Measurements from ENCODE around the gene NR2F1.

Gene NR2F1

DNA sequence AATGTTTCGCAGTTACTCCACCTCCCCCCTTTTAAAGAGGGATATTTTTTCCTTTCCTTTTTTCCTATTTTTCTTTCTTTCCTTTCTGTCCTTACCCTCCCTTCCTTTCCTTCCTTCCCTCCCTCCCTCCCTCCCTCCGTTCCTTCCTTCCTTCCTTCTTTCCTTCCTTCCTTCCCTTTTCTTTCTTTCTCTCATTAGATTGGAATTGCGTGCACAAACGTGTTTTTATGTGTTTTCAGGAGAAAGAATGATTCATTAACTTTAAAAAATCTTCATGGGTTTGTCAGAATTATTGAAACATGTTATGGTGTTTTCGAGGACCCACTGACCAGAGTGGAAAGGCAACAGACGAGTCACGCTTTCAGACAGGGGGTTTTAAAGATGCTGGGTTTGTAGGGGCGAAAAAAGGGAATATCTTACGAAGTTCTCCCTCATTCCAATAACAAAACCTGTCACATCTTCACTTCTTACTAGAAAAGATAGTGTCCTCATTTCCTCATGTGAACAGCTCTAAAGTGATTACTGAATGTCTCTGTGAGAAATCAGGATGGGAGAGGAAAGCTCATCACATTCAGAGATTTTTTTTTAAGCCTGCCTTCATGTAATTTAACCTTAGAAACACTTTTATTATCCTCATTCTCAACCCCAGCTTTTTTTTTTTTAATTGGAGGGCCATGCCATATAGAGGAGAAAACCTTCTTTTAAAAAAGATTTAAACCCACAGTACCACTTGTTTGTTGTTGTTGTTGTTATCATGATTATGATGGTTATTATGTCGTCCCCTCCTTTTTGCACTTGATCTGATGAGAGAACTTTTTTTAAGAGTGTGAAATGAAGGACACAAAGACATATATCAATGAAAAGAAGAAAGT, 21.9 kb downstream of the NR2F1 start:
- no peak for DNase-seq

DNA sequence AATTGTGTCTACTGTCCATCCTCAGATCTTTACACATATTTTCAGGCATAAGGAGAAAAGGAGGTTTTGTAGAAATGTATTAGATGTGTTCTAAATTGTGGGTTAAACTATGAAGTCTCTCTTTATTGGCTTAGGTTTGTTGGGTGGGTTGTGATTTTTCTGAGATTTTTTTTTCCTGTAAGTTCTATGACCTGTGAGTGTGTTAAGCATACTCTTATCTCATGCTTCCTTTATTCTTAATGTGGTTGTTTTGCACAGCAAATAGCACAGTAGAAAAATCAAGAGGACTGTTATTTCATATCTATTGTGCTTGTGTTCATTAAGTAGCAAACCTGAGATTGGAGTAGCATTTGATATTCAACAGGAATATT, 23.3 kb downstream of the NR2F1 start:
- DNase-seq: no peak

- no peak for DNase-seq
Observed at GRCh38 chr5:93607367-93608258, 24.6 kb downstream of the NR2F1 start.

DNA sequence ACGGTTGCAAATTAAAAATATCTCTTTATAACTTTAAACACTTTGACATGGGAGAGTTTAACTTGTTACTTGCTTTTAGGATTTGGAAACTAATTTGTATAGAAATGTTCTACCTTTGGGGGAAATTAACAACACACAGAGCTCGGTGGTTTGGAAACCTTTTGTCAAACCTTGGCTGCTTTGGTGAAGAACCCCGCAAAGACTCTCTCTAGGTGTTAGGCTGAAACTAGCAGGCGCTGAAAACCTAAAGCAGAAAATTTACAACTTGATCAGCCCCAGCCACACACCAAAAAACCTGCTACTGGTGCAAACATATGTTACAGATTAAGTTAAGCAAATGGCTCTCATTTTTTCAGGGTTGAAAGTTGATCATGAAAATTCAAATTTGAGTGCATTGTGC, 25.8 kb downstream of the NR2F1 start:
- no peak for DNase-seq

DNA sequence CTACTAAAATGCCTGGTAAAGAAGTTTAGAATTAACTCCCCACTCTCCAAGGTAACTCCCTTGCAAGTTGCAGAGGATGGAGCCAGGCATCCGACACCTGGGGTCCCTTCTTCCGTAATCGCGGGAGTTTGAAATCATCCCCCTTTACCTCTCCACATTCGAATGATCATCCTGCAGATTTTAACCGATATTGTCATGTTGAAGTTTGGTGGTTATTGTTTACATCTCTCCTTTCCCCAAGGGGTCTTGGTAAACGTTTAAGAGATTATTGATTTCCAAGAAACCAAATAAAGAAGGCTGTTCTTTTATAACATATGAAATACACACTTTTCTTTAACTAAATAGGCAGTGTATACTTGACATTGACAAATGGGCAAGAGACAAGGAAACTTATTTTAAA, 26.7 kb downstream of the NR2F1 start:
- no peak for DNase-seq

DNA sequence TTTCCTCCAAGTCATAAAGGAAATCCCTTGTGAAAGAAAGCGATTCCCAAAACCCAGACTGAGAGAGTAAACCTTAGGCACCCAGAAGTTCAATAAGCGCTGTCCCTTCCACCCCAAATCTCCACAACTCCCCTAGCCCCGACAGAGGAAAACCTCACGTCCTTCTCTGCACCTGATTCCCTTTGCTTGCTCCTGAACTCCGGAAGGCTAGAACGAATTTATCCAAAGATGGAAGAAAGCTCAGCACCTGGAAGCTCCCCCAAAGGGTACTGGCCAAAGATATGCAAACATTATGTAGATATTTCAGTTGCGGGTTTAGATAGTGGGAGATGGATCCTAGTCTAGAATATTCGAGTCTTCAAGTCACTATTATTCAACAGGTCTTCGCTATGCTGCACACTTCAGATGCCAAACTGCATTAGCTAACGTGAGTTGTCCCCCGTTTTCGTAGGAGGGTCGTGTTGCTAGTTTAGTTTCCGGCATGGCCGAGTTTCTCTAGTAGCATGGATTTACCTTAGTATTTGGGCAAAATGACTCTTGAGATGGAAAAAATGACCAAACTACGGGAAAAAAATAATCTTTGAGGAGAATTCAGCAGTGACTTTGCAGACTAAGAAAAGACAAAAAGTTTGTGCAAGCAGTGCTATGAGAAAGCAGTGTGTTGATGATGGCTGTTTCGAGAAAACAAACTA, 27.7 kb downstream of the NR2F1 start:
- no peak for DNase-seq

- DNase-seq: no peak
Observed at GRCh38 chr5:93611273-93611975, 28.4 kb downstream of the NR2F1 start.

DNA sequence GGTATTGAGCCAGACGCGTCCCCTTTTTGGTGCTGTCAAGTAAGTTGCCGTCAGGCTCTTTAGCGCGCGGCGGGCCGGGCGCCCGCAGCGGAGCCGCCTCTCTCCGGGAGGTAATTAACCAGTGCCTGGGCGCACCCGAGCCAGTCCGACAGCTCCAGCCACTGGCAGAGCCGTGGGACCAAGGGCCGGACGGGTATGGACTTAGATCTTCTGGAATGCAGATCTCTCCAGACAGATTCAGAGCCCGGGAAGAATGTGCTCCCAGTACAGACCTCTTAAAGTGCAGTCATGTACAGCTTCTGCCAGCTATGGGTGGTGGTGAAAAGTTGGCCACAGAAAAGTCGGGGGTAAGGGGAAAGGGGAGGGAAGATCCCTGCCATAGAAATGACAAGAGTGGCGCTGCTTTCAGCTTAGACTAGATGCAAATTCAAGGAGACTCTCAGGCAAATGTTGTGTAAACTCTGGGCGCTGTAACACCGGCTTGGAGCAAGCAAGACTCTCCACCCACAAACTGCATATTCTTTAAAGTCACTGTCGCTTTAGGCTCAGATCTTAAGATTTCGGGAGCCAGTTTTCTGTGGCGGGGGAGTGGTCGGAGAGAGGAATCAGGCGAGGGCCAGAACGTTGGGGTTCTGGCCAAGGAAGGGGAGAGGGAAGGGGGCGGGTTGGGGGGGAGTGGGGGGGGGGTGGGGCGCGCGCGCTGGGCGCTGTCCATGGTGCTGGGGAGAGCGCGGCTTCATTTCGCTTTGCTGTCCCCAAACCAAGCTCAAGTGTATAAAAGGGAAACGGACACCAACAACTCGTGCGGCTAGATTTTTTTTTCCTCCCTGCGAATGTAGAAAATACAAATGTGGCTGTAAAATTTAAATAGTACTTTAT, 29.2 kb downstream of the NR2F1 start:
- no peak for DNase-seq

- DNase-seq: no peak
Observed at GRCh38 chr5:93612855-93613243, 29.8 kb downstream of the NR2F1 start.

DNA sequence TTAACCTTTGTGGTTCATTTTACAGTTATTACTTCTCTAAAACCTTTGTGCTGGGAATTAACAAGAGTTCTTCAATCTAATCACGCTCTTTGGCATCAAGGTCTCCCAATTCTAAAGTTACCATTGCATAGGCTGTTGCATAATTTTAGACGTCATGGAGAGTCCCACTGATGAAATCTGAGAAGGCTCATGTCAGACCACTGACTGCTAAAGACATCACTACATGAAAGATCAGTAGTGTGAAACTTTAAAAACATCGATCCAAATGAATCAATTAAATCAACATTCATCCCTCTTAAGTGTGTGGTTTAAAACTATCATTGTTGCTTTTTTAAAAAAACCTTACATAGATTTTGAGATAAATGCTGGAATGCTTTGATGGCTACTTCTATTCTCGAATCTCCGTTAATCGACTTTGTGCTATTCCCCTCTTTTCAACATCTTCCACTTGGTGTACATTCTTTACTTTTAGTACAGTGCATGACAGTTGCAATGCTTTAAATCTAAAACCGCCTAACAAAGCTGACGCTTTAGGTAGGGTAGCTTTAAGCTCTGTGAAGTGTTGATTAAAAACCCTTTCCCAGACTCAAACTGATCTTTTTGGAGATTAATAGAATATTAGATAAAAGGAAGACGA, 33.6 kb downstream of the NR2F1 start:
- DNase-seq: no peak

DNA sequence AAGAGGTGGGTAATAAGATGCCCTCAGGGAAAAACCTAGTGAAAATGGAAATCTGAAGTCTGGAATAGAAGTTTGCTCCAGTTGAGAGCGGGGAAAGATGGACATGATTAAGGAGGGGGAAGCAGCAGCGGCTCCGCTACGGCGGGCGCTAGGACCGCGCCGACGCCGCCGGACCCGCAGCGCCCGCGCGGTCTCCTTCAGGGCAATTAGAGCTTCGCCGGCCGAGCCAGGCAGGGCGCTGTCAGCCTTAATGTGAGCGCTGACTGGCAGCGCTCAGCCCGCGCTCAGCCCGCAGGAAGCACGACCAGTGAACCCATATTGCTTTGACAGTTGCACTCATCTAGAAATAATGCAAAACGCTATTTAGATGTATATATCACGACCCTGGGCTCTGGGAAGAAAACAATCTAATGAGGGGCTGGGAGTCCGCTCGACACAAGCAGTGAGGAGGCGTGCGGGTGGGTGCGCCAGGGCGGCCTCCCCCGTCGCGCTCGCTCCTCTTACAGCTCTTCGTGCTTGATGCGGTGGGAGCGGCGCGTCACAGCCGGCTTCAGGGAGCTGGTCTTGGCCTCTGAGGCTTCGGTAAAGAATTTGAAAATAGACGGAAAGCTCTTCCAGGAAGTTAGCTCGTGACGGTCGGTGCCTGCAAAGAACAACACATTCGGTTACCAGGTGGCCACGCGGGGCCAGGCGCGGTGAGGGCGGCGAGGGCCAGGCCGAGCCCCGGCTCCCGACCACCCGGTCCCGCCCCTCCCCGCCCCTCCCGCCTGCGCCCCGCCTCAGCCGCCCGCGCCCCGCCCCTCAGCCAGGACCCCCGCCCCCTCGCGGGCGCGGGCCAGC, 37.7 kb downstream of the NR2F1 start:
- DNase-seq: peak; percentile 15

GRCh38 chr5:93621327-93621798, 38.3 kb downstream of the NR2F1 start:
- DNase-seq: no peak

DNA sequence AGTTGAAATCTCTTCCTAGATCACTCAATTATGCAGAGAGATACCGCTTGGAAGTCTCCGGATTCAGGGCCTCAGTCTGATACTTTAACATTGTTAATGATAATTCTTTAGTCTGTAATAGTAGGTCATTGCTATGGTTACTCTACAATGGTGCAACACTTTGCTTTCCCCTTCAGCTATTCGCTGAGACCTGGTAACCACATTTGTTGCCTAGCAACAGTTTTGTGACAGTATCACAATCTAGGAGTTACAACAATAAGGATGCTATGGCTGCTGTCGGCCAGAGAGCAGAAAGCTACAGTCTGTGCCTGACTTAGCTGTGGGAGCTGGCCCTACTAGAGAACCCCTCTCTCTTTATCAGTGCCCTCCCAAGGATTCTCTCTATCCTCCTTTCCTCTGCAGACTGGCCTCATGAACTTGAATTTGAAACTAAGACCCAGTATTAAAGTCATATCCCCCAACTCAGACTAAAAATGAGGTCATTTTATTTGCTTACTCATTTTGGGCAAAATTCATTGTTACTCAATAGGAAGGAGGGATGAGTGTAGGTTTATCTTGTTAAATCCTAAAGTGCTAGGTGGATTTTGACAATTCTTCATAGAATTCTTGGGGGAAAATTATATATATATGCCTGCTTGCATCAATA, 39.3 kb downstream of the NR2F1 start:
- peak; percentile 42 for DNase-seq

DNA sequence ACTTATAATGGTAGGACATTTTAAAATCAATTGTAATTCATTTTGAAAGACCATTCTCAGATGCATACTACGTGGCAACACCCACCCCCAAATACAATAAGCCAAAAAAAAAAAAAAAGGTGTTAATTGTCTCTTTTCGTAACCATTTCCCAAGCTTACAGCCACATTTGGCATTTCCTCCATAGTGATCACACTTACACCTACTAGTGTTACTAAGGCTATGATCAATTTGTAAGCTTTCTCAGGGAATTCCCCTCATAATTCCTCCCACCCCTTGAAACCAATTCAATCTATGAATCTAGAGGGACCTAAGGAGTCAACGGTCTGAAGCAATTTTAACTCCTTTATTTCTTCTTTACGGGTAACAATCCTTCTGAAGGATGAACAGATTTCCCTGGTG, 40.1 kb downstream of the NR2F1 start:
- no peak for DNase-seq

- no peak for DNase-seq
Observed at GRCh38 chr5:93626801-93627200, 43.8 kb downstream of the NR2F1 start.

- no peak for DNase-seq
Observed at GRCh38 chr5:93632327-93632726, 49.3 kb downstream of the NR2F1 start.

DNA sequence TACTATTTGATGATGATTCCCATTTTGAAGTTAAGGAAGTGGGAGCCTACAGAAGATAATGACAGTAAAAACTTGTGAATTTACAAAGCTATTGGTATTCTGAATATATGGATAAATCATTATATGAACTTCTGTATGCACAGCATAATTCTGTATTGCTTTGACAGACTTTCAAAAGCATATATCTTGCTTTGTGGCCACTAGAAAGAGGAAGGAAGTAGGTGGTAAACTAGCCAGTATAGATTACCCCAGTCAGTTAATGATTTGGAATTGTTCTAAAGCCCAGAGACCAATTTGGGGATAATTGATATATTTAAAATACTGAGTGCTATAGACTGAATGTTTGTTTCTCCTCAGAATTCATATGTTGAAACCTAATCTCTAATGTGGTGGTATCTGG, 53.0 kb downstream of the NR2F1 start:
- no peak for DNase-seq

- DNase-seq: no peak
Observed at GRCh38 chr5:93636837-93637236, 53.8 kb downstream of the NR2F1 start.

GRCh38 chr5:93637697-93638096, 54.7 kb downstream of the NR2F1 start:
- DNase-seq: no peak

DNA sequence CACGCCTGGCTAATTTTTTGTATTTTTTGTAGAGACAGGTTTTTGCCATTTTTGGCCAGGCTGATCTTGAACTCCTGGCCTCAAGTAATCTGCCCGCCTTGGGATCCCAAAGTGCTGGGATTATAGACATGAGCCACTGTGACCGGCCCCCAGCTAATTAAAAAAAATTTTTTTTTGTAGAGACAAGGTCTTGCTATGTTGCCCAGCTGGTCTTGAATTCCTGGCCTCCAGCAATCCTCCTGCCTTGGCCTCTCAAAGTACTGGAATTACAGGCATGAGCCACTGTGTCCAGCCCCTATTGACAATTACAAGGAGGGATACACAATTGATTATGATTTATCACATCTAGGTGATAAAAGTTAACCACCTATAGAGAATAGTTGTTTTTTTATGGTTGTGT, 59.5 kb downstream of the NR2F1 start:
- DNase-seq: no peak
